Type B pancreatic cell (in vitro differentiated cells): Measurements from ENCODE around the gene TMEM128. TPM values are rescaled to one million over a fixed set of nuclear protein-coding genes. Genes with fewer than 3 reads are reported as not detected.
A peak's percentile ranks its signal among the peaks of the same experiment; 100 is the strongest.
"Not testable (repeated sequence)": the region's sequence is repeated elsewhere in the genome, so short reads cannot be mapped to it uniquely, and the experiment has no call there.

Source experiments
- DNase-seq: peaks from one replicate; pipeline ENCODE4 v3.0.0; 2021; ENCODE audit warnings: mixed read lengths; ENCODE audit not compliant: unreplicated experiment; ENCODE audit errors: extremely low spot score
- H3K27ac Mint-ChIP-seq: 2 replicates; pipeline ENCODE4 v1.8.0; 2021; ENCODE audit warnings: mild to moderate bottlenecking, mixed read lengths
- H3K27me3 Mint-ChIP-seq: 2 replicates; pipeline ENCODE4 v1.8.0; 2021; ENCODE audit warnings: mixed read lengths
- H3K36me3 Mint-ChIP-seq: 2 replicates; pipeline ENCODE4 v1.8.0; 2021; ENCODE audit warnings: mixed read lengths
- H3K4me1 Mint-ChIP-seq: one replicate; pipeline ENCODE4 v1.8.0; 2021; ENCODE audit warnings: mixed read lengths; ENCODE audit not compliant: unreplicated experiment
- H3K4me3 Mint-ChIP-seq: 2 replicates; pipeline ENCODE4 v1.8.0; 2021; ENCODE audit warnings: mild to moderate bottlenecking, mixed read lengths
- H3K9me3 Mint-ChIP-seq: 2 replicates; pipeline ENCODE4 v1.8.0; 2021; ENCODE audit warnings: mixed read lengths
- CTCF ChIP-seq: fragments of 200-600 bp; sonication (generic); conservative IDR thresholded peaks from 2 replicates; pipeline ENCODE4 v1.5.0; 2021; ENCODE audit warnings: antibody characterized with exemption, mild to moderate bottlenecking
- total RNA-seq: library from RNA; stranded (reverse); gene quantifications from 2 replicates; pipeline ENCODE4 v1.2.1, GENCODE V29; 2021; ENCODE audit warnings: low replicate concordance

TMEM128 gene
- total RNA-seq, 1 donor from 2014 or later = 21.8 TPM

GRCh38 chr4:4245172-4245571 is 2.9 kb downstream of the TMEM128 start:
- Mint-ChIP-seq H3K4me3 (peak overlapping the region; percentile 5), H3K9me3 (no peaks in the 10 kb centered on the region), H3K4me1 (peaks cover 17% of the 10 kb centered on the region), H3K27ac (no peak overlapping the region), H3K36me3 (peaks cover 24% of the 10 kb centered on the region), H3K27me3 (no peaks in the 10 kb centered on the region)
- no peak for DNase-seq
- no peak for TF ChIP-seq CTCF

GRCh38 chr4:4239551-4239950 is 8.5 kb downstream of the TMEM128 start:
- not testable (repeated sequence) for H3K27me3 Mint-ChIP-seq, H3K9me3 Mint-ChIP-seq, DNase-seq, H3K27ac Mint-ChIP-seq, H3K4me3 Mint-ChIP-seq, H3K4me1 Mint-ChIP-seq
- H3K36me3 Mint-ChIP-seq = peaks cover 43% of the 10 kb centered on the region

- no peak for DNase-seq
- H3K27me3 Mint-ChIP-seq = peaks cover 37% of the 10 kb centered on the region
- TF ChIP-seq CTCF = no peak
- H3K4me1 Mint-ChIP-seq = no peaks in the 10 kb centered on the region
- H3K36me3 Mint-ChIP-seq = peaks cover 20% of the 10 kb centered on the region
- H3K9me3 Mint-ChIP-seq = peaks cover 10% of the 10 kb centered on the region
- no peak overlapping the region for H3K4me3 Mint-ChIP-seq
- no peak overlapping the region for H3K27ac Mint-ChIP-seq
Measured at GRCh38 chr4:4233610-4234009, 14.4 kb downstream of the TMEM128 start.

- no peak for DNase-seq
- Mint-ChIP-seq H3K27ac (no peak overlapping the region), H3K9me3 (peaks cover 4% of the 10 kb centered on the region), H3K4me1 (no peaks in the 10 kb centered on the region), H3K27me3 (peaks cover 78% of the 10 kb centered on the region), H3K36me3 (no peaks in the 10 kb centered on the region), H3K4me3 (no peak overlapping the region)
- no peak for TF ChIP-seq CTCF
Measured at GRCh38 chr4:4228356-4228668, 19.7 kb downstream of the TMEM128 start.

GRCh38 chr4:4227510-4228355 is 20.3 kb downstream of the TMEM128 start:
- DNase-seq = no peak
- no peaks in the 10 kb centered on the region for H3K4me1 Mint-ChIP-seq
- H3K27ac Mint-ChIP-seq = no peak overlapping the region
- no peaks in the 10 kb centered on the region for H3K36me3 Mint-ChIP-seq
- no peak overlapping the region for H3K4me3 Mint-ChIP-seq
- H3K9me3 Mint-ChIP-seq = peaks cover 4% of the 10 kb centered on the region
- no peak for TF ChIP-seq CTCF
- peaks cover 80% of the 10 kb centered on the region for H3K27me3 Mint-ChIP-seq

- H3K27me3 Mint-ChIP-seq = peaks cover 86% of the 10 kb centered on the region
- no peak for DNase-seq
- TF ChIP-seq CTCF = no peak
- H3K27ac Mint-ChIP-seq = no peak within 1 kb of the TSS
- H3K4me1 Mint-ChIP-seq = no peaks in the 10 kb centered on the region
- H3K4me3 Mint-ChIP-seq = peak within 1 kb of the TSS; percentile 47
- H3K9me3 Mint-ChIP-seq = peaks cover 1% of the 10 kb centered on the region
- H3K36me3 Mint-ChIP-seq = no peaks in the 10 kb centered on the region
Measured at GRCh38 chr4:4226606-4227438, 21.2 kb downstream of the TMEM128 start, which contains the start of gene OTOP1. Gene OTOP1 (minus strand): TSS chr4:4226929. CDS start chr4:4226864, 65 bp downstream.
